ENCODE results near the gene ARMC2.

DNA sequence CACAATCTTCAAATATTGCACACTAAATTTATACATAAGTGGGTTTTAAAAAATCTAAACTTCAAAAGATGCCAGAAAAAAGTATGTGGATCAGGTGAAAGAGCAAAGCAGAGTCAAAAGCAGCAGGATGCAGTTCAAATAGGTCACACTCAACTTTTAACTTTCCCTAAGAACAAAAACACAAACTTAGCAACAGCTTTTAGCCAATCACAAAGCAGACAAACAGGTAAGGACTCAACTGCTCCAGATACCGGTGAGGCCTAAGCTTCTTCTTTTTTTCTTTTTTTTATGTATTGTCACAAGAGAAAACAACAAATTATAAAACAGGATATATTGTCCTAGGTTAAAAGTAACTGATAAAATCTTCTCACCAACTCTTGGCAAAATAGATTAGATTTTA, 171.7 kb downstream of the ARMC2 start:
- TF ChIP-seq CTCF (IDR thresholded peaks at IDR 0.05), result no peak
- no peak for TF ChIP-seq EP300 (IDR thresholded peaks at IDR 0.05)
